UCSD-AML1 (cell line): ENCODE measurements around the gene GRK5.

Experiments
- DNase-seq: peaks from one replicate; lab custom pipeline; 2025; ENCODE audit not compliant: unreplicated experiment; lab: John Stamatoyannopoulos, UW

GRK5 gene

DNA sequence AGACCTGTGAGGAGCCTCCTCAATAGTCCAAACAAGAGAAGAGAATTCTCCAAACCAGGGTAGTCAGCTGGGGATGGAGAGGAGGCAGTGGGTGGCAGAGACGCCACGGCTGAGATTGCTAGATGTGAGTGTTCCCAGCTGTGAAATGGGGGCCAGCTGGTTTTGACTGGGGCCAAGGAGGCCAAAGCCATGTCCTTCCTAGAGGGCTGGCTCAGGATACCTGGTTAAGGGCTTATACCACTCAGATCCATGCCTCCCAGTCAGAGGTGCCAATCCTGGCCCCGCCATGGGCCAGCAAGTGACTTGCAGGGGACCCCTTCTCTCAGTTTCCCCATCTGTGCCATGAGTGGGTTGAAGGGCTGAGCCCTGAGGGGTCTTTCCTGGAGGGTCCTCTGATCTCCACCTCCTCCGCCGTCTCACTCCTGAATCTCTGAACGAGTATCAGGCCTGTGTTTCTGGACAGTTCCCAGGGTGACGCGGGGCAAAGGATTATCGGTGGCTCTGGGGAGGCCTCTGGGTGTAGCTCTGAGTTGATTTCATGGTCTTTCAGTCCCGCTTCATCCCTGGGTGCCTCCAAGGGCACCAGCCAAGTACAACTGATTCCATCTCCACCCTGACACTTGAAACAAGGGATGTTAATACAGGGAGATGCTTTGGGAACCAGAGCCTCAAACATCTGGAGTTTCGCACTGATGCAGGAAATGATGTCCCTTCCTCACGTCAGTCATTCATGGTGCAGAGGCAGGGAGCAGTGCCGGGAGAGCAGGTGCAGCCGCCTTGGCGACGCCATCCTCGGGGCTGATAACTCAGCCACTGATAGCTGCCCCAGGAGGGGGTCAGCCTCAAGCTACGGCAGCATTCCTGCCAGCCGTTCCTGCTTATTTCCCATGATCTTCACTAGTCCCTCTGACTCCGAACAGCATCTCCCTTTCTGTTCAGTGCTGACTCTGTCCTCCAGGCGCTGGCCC, 208.4 kb downstream of the GRK5 start:
- DNase-seq: no peak

DNA sequence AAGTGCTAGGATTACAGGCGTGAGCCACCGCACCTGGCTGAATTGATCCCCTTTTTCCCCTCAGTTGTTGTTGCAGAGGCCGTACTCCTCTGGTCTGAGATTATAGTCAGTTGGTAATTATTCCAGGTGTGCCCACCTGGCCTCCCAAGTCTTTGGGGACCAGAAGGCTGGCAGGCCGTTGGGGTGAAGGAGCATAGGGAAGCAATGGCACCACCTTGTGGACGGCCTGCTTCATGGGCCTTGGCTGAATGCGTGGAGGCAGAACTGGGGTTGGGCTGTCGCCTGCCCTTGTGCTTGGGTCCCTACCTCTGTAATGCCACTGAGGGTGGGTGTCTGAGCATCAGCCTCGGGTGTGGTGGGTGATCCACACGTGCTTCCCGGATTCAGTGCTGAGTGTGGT, 209.5 kb downstream of the GRK5 start:
- peak; percentile 68 for DNase-seq

DNA sequence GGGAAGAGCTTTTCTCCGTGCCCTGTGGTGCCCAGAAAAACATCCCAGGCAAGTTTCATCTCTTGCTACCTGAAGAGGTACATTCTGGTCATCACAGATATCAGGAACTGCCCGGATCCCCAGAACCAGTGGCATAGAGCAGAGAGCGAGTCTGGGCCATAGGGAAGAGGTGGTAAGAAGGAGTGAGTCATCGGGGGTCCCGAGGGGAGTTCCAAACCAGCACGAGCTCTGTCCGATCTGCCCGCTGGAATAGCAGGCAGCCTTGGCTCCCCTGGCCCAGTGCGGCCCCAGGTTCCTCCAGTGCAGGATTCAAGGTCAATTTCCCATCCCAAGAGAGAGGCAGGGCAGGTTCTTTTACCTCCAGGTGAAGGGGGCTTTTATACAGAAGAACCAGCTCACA, 210.5 kb downstream of the GRK5 start:
- no peak for DNase-seq

DNA sequence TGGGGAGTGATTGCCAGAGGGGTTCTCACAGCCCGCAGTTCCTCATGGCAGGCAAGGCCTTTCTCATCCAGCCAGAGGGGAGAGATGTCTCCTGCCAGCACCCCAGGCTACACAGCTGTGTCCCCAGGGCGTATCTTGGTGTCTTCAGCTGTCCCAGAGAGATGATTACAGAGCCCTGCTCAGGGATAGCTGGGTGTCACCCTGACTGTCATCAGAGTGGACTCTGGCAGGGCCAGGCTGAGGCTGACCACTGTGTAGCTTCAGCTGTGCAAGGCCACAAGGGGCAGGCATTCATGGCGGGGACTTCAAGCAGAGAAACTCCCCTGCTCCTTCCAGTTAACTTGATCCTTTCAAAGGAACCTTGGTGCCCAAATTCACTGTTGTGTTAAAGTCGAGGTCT, 211.0 kb downstream of the GRK5 start:
- no peak for DNase-seq

DNA sequence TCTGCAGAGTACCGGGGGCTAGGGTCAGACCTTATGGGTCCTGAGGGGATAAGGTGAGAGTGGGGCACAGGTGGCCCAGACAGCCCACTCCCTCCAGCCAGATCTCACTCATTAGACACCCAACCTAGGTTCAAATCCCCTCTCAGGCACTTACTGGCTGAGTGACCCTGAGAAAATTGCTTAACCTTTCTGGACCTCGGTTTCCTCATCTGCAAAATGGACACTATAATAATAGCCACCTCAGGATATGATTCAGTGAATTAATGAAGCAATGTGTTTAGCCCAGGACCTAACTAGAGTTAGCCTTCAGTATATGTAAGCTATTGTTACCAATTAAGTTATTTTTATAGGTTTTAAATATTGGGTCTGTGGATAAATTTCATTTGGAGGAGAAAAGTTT, 212.6 kb downstream of the GRK5 start:
- DNase-seq: no peak

DNA sequence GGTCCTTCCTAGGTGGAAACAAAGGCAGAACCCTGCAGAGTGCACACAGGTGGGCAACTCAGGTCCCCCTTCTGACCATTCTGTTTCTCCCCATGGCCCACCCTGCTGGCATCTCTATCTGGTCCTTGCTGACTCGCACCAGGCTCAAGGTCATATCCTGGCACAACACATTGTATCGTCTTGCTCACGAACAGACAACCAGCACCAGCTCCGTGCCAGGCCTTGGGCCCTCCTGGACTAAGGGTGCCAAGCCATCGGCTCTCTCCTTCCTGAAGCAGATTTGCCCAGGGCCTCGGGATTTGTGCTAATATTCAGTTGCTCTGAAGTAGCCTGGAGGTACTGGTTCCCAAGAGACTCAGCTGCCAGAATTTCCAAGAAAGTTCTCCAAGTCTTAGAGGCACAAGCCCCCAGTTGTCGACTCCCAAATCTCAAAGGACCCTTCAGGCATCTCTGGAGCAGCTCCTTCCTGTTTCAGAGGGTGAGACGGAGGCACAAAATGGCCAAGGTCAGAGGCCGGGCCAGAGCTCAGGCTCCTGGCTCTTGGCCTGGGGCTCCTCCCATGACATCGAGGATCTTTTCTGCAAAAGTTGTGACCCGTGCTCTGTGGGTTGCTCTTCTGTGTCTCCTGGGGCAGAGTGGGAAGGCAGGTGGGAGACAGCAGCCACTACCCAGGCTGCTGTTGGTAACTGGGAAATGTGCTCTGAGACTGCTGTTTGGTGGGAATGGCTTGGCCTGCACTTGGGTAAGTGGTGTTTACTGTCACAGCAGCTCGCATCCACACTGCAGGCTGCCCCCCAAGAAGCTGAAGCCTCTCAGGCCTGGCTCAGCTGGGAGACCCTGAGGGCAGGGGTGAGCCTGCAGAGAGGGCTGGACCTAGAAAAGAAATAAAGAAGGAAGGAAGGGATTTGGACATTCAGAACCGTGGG, 213.8 kb downstream of the GRK5 start:
- DNase-seq: no peak

DNA sequence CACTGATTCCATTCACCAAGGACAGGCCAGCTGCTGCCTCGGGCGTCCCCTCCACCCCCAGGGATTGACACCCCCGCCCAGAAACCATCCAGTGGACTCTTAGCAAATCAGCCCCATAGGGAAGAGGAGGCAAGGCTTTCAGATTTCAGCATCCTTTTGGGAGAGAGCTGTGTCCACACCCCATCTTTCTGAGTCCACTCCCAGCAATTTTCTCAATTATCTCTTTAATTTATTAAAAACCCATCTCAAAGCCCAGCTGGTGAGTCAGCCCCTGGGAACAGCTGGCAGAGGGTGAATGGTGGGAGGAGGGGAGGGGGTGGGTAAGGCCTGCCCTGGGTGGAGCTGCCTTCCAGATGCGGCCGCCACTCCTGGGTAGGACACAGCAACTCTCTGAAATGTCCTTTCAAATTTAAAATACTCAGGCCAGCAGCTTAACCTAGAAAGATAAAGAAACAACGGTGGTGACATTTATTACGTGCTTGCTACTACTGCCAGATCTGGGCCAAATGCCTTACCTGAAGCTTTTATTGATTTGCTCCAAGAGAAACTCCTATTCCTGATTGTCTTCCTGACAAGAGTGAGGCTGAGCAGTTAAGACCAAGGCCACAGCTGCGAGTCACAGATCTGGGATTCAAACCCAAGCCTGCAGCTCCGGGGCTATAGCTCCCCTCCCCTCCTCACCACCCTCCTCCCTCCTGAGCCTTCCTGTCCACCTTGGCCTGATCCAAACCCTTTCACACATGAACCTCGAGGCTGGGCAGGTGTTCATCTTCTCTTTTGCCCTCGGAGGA, 214.7 kb downstream of the GRK5 start:
- DNase-seq: no peak

DNA sequence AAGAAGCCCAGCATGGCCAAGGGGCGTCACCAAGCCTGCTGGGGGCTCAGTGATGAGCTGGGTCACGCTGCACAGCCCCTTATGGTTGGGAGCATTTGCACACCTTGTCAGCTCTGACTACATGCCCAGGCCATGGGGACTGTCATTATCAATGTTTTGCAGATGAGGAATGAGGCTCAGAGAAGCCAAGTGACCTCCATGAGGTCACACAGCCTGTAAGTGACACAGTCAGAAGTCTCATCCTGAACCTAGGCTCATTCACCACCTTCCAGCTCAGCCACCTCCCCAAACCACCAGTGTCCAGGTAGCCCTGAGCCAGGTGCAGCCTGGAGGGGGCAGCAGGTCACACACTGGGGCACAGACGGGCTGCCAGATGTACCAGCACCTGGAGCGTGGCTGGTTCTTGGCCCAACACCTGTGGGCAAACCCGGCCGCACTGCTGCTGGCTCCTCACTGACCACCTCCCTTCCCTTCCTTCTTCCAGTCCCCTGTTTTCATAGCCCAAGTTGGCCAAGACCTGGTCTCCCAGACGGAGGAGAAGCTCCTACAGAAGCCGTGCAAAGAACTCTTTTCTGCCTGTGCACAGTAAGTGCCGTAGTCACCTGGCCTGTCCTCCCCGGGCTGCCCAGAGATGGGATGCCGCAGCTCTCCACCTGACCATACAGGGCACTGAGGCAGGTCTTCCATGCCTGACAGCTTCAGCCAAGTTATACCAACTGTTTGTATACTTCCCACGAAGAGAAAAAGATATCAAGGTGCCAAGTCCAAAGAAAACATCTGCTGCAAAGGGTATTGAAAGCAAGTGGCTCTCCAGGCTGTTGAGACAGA, 215.5 kb downstream of the GRK5 start:
- DNase-seq: no peak

DNA sequence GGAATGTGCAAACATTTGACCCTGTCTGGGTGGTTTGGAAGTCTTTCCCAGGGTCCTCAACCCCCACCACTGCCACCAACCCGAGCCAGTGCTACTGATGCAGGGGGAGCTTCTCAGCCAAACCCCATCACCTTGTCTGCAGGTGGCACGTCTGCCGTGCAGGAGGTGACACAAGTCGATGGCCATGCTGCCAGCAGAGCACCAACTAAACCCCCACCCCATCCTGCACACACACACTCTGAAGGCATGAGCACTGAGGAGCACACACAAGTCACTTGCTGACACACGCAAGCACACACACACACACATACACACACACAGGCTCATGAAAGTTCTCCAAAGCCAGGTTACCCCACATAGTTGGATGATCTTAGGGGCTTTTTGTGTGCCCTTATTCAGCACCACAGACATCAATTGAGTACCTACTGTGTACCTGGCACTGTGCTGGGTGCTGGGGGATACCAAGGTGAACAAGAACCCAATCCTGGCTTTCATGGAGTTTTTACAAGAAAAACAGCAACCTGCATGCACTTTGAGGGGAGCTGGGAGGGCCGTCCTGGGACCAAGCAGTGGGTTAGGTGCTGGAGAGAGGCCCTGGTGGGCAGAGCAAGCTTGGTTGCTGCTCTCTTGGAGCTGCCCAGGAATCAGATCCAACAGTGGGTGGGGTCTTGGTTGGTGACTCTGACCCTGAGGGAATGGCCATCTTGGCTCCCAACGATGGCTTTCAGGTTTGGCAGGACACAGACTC, 216.3 kb downstream of the GRK5 start:
- no peak for DNase-seq

DNA sequence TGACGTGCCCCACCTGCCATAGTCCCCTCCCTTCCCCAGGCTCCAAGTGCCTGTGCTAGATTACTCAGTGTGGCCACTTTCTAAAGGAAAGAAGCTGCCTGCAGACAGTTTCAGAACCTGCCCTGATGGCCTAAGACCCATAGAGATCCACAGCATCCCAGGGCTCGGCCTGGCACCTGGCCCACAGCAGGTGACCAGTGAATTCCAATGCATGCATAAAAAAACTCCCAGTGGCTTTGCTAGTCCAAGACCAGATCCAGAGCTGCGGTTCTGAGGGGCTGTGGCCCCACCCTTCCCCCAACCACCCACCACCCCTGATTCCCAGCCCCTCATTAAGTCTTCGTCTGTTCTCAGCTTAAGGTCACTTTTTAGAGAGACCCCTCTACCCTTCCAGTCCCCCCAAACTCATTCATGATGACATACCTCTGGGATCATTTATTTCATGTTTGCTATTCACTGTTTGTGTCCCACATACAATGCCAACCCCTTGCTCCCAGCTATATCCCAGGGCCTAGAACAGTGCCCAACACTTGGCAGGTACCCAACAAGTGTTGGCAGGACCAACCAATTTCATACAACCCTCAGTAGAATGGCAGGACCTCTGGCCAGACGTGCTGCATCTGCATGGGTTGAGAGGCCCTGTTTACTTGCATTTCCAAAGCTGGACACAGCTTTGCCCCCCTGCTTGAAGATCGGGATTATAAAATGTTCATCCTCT, 217.0 kb downstream of the GRK5 start:
- no peak for DNase-seq

DNA sequence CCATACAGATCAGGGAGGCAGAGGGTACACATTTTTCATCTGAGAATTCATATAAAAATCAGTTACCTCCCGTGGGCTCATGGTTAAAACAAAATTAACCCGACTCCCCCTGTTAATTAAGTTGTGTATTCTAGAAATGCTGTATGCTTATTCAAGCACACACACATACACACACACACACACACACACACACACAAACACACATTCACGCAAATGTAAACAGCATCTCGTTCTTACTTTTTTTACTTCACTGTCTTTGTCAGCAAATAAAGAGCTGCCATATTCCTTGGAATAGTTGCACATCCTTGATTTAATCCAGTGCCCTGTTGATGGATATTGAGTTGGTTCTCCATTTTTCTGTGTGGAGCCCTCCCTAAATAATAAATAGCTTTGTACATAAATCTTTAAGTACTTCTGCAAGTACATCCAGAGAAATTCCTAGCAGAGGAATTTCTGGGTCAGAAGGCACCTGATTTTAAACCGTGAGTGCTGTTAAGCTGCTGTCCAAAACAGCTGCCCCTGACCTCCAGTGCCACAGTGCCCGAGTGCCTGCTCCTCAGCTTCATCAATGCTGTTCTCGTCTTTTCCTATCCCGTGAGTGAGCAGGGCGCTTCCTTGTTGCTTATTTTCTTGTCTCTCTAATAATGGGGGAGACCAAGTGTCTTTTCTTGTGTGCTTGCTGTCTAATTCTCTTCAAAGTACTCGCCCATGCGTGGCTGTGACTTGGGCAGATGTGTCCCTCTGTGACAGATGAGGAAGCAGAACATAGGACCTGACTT, 217.9 kb downstream of the GRK5 start:
- no peak for DNase-seq

DNA sequence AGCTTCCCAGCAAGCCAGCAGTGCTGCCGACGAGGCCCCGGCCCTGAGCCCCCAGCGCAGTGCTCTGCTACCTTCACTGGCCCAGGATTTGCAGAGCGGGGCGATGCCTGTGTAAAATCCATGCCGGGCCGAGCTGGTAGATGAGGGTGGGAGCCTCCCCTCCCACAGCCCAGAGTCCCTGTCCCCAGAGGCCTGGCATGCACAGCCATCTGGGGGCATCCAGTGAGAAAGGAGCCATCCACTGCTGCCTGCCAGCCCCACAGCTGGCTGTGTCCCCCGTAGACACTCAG, 218.5 kb downstream of the GRK5 start:
- DNase-seq: no peak

DNA sequence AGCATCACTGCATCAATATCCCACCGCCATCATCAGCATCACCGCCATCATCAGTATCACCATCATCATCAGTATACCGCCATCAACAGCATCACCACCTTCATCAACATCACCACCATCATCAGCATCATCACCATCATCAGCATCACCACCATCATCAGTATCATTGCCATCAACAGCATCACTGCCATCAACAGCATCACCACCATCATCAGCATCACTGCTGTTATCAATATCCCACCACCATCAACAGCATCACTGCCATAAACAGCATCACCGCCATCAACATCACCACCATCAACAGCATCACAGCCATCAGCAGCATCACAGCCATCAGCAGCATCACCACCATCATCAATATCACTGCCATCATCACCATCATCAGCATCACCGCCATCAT, 219.3 kb downstream of the GRK5 start:
- no peak for DNase-seq

DNA sequence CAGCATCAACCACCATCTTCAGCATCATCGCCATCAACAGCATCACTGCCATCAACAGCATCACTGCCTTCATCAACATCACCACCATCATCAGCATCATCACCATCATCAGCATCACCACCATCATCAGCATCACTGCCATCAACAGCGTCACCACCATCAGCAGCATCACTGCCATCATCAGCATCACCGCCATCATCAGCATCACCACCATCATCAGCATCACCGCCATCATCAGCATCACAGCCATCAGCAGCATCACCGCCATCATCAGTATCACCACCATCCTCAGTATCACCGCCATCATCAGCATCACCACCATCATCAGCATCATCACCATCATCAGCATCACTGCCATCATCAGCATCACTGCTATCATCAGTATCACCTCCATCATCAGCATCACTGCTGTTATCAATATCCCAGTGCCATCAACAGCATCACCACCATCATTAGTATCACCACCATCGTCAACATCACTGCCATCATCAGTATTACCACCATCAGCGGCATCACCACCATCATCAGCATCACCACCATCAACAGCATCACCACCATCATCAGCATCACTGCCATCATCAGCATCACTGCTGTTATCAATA, 220.0 kb downstream of the GRK5 start:
- no peak for DNase-seq

DNA sequence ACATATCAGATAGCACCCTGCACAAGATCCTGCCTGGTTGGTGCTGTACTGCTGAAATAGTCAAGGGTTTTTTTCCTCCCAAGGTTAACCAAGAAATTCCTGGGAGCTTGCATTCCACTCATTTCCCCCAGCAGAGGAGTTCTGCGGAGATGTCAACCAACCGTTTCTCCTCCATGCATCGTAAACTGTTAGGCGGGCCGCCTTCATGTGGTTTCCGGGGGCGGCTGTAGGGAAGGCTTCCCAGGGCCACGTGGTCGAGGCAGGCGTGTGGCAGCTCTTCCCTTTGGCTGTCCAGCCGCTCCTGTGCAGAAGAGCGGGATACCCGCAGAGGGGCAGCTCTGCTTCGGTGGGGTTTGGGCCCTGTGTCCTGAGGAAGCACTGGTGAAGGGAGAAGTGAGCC, 221.4 kb downstream of the GRK5 start:
- DNase-seq: peak; percentile 70

DNA sequence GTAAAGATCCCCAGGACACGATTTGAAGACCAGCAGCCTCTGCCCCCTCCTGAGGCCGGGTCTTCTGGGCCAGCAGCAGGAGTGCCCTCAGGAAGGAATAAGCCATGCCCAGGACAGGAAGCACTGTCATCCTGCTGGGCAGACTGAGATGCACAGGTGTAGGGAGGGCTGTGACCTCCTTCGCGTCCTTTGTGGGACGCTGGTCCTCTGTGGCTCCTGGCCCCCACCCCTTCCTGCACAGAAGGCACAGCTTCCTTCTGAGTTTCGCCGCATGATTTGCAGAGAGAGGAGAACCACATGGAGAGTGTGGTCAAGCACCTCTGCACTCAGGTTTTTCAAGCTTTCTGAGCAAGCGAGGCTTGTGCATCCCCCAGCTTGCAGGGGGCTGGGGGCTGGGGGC, 222.4 kb downstream of the GRK5 start:
- no peak for DNase-seq

DNA sequence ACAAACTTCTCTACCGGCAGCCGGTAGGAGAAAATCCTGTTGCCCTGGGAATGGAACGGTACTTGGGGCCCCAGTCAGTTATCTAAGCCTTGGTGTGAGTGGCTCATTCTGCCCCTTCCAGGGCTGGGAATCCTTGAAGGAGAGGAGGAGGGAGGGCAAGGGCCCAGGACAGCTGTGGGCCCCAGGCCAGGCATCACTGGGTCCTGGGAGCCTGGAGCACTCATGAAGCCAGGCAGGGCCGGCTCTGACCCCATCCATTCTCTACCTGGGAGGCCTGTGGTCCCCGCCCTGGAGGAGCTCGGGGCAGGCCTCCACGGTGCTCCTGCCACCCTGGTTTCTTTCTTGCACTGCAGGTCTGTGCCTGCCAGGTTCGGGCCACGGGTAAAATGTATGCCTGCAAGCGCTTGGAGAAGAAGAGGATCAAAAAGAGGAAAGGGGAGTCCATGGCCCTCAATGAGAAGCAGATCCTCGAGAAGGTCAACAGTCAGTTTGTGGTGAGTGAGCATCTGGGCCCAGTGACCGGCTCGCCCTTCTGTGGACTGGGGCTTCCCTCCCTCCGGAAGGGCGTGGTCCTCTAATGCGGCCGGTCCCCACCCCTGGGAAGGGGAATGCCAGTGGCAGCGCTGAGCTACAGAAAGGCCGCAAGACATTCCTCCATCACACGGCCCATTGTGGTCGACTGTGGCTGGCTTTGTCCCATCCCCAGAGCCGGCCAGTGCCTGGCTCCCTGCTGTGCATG, 223.8 kb downstream of the GRK5 start:
- no peak for DNase-seq
